ENCODE data around the gene TMEM125.
A peak's percentile ranks its signal among the peaks of the same experiment; 100 is the strongest.

Gene TMEM125

GRCh38 chr1:43274125-43274803 lies 4.5 kb downstream of the TMEM125 start:
- DNase-seq (ENCODE audit: low spot score): peak; percentile 25

GRCh38 chr1:43274804-43275180 lies 5.0 kb downstream of the TMEM125 start:
- DNase-seq (ENCODE audit: low spot score): no peak

- DNase-seq (ENCODE audit: low spot score): no peak
These were observed 6.2 kb downstream of the TMEM125 start for GRCh38 chr1:43275826-43276620.

- DNase-seq (ENCODE audit: low spot score): no peak
These were observed 6.9 kb downstream of the TMEM125 start for GRCh38 chr1:43276673-43277072.

- DNase-seq (ENCODE audit: low spot score): no peak
These were observed 7.5 kb downstream of the TMEM125 start for GRCh38 chr1:43277116-43277876.

- no peak for DNase-seq (ENCODE audit: low spot score)
These were observed 9.4 kb downstream of the TMEM125 start for GRCh38 chr1:43279161-43279560.

- DNase-seq (ENCODE audit: low spot score): no peak
These were observed 9.9 kb downstream of the TMEM125 start for GRCh38 chr1:43279666-43280065.

- DNase-seq (ENCODE audit: low spot score): no peak
These were observed 10.9 kb downstream of the TMEM125 start for GRCh38 chr1:43280692-43281091.

- DNase-seq (ENCODE audit: low spot score): no peak
These were observed 12.7 kb downstream of the TMEM125 start for GRCh38 chr1:43282220-43283195.

- DNase-seq (ENCODE audit: low spot score): no peak
These were observed 14.3 kb downstream of the TMEM125 start for GRCh38 chr1:43284065-43284464.

GRCh38 chr1:43284546-43285110 lies 14.8 kb downstream of the TMEM125 start:
- no peak for DNase-seq (ENCODE audit: low spot score)

GRCh38 chr1:43285269-43285990 lies 15.6 kb downstream of the TMEM125 start, which contains the start of gene C1orf210:
Gene C1orf210, minus strand, starts transcription at chr1:43285581. Its CDS starts 2,311 bp downstream, at chr1:43283270.
- no peak for DNase-seq (ENCODE audit: low spot score)

GRCh38 chr1:43286115-43286514 lies 16.3 kb downstream of the TMEM125 start:
- no peak for DNase-seq (ENCODE audit: low spot score)

- no peak for DNase-seq (ENCODE audit: low spot score)
These were observed 16.8 kb downstream of the TMEM125 start for GRCh38 chr1:43286533-43286932.

- no peak for DNase-seq (ENCODE audit: low spot score)
These were observed 18.4 kb downstream of the TMEM125 start for GRCh38 chr1:43288058-43288784.

GRCh38 chr1:43288785-43289706 lies 19.3 kb downstream of the TMEM125 start:
- DNase-seq (ENCODE audit: low spot score): no peak

- no peak for DNase-seq (ENCODE audit: low spot score)
These were observed 22.4 kb downstream of the TMEM125 start for GRCh38 chr1:43292216-43292615.

- no peak for DNase-seq (ENCODE audit: low spot score)
These were observed 22.9 kb downstream of the TMEM125 start for GRCh38 chr1:43292679-43293078.

GRCh38 chr1:43293176-43293575 lies 23.4 kb downstream of the TMEM125 start:
- DNase-seq (ENCODE audit: low spot score): no peak

All from CD4-positive, alpha-beta T cell treated with Interleukin-2 at 100 ng/mL for 4 hours (primary cell).